Measurements from ENCODE around the gene EPHA6. TPM values are rescaled to one million over a fixed set of nuclear protein-coding genes. Genes with fewer than 3 reads are reported as not detected.

Gene EPHA6
- total RNA-seq, 1 donor from 2014 or later: not detected

DNA sequence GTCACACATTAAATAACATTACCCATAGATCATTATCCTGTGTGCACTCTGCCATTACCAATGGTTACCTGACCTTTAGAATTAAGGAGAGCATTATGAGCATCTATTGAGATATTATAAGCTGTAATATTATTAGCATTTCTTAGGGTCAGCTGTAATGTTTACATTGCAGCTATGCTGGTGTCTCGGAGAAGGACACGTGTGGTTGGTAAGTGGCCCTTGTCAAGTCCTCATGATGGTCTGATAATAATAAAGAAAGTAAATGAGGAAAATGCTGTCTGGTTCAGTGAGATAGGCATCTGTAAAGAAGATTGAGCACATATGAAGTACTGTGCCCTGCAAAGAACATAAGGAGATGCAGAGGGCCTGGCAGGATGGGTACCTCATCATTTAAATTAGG lies 878.4 kb downstream of the EPHA6 start:
- no peaks in the 10 kb centered on the region for H3K9me3 ChIP-seq
- TF ChIP-seq, protein P1, sequence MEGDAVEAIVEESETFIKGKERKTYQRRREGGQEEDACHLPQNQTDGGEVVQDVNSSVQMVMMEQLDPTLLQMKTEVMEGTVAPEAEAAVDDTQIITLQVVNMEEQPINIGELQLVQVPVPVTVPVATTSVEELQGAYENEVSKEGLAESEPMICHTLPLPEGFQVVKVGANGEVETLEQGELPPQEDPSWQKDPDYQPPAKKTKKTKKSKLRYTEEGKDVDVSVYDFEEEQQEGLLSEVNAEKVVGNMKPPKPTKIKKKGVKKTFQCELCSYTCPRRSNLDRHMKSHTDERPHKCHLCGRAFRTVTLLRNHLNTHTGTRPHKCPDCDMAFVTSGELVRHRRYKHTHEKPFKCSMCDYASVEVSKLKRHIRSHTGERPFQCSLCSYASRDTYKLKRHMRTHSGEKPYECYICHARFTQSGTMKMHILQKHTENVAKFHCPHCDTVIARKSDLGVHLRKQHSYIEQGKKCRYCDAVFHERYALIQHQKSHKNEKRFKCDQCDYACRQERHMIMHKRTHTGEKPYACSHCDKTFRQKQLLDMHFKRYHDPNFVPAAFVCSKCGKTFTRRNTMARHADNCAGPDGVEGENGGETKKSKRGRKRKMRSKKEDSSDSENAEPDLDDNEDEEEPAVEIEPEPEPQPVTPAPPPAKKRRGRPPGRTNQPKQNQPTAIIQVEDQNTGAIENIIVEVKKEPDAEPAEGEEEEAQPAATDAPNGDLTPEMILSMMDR (IDR thresholded peaks at IDR 0.05): no peak

DNA sequence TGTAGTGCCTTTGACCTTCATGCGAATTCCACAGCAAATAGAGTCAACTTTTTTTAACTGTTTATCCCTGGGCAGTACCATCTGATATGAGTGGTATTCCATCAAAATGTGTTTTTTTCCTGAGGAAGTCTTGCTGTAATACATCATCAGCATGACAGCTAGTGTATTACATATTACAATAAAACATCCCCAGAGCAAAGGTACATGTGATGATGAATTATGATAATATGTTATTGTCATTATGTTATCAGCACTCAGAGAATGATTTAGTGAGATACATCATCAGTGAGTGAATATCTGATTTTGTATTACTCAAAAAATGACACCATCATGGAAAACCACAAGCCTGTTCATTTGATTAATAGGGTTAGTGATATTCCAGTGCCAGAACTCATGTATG lies 880.5 kb downstream of the EPHA6 start:
- Histone ChIP-seq H3K9me3 (no peaks in the 10 kb centered on the region), H3K4me1 (no peaks in the 10 kb centered on the region), H3K4me3 (no peak overlapping the region), H3K27me3 (no peaks in the 10 kb centered on the region), H3K36me3 (no peaks in the 10 kb centered on the region), H3K27ac (no peak overlapping the region)
- DNase-seq (ENCODE audit: low spot score in 2 of 2): no peak
- intact Hi-C loops (cut with DNase I): no loop called here
- TF ChIP-seq, protein P1 (IDR thresholded peaks at IDR 0.05): no peak

More for the DNA sequence above, 878.4 kb downstream of the EPHA6 start:
- Histone ChIP-seq H3K27ac (no peak overlapping the region), H3K27me3 (no peaks in the 10 kb centered on the region), H3K36me3 (no peaks in the 10 kb centered on the region), H3K4me1 (no peaks in the 10 kb centered on the region), H3K4me3 (no peak overlapping the region)
- intact Hi-C loops (cut with DNase I): no loop called here
- no peak for DNase-seq (ENCODE audit: low spot score in 2 of 2)

DNA sequence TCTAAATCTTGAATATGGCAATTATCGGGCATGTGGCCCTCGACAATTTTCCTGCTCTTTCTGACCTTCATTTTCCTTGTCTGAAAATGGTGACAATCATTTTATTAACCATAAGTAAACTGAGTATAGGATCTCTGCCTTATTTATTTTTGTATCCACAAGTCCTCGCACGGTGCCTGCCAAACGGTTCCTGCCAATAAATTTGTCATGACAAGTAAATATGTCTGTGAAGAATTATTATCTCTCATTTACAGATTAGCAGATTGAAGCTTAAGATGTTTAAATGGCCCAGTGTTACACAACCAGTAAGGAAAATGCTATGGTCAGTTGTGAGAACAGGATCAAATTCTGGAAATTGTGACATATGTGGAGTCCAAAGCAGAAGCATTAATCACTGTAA lies 884.3 kb downstream of the EPHA6 start:
- Histone ChIP-seq H3K4me3 (no peak overlapping the region), H3K9me3 (no peaks in the 10 kb centered on the region), H3K4me1 (no peaks in the 10 kb centered on the region), H3K27me3 (no peaks in the 10 kb centered on the region), H3K27ac (no peak overlapping the region), H3K36me3 (no peaks in the 10 kb centered on the region)
- TF ChIP-seq, protein P1 (IDR thresholded peaks at IDR 0.05): no peak
- DNase-seq (ENCODE audit: low spot score in 2 of 2): no peak
- intact Hi-C loops (cut with DNase I): no loop called here

DNA sequence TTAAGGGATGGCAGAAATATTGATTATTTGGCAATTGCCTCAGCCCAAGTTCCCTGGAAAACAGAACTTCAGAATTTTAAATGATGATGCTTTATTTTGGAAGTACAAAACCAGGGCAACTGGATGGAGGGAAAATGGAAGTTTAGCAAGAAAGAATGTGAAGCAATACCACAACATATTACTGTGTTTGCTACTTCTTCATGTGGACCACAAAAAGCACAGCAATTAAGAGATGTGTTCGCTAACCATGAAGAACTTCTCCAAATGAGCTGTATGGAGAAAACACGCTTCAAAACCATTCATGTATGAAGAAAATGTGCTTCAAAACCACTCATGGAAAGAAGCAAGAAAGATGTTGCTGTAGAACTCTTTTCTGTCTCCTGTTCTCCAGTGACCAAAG lies 885.5 kb downstream of the EPHA6 start:
- intact Hi-C loops (cut with DNase I): no loop called here
- Histone ChIP-seq H3K27me3 (no peaks in the 10 kb centered on the region), H3K27ac (no peak overlapping the region), H3K36me3 (no peaks in the 10 kb centered on the region), H3K4me3 (no peak overlapping the region), H3K9me3 (no peaks in the 10 kb centered on the region), H3K4me1 (no peaks in the 10 kb centered on the region)
- TF ChIP-seq, protein P1 (IDR thresholded peaks at IDR 0.05): no peak
- no peak for DNase-seq (ENCODE audit: low spot score in 2 of 2)

- Histone ChIP-seq H3K36me3 (no peaks in the 10 kb centered on the region), H3K4me1 (no peaks in the 10 kb centered on the region), H3K4me3 (no peak overlapping the region), H3K27me3 (no peaks in the 10 kb centered on the region), H3K27ac (no peak overlapping the region), H3K9me3 (no peaks in the 10 kb centered on the region)
- no peak for DNase-seq (ENCODE audit: low spot score in 2 of 2)
- TF ChIP-seq, protein P1 (IDR thresholded peaks at IDR 0.05): no peak
- intact Hi-C loops (cut with DNase I): no loop called here
These were observed 891.4 kb downstream of the EPHA6 start for GRCh38 chr3:97705764-97706163.

- DNase-seq (ENCODE audit: low spot score in 2 of 2): no peak
- Histone ChIP-seq H3K27me3 (no peaks in the 10 kb centered on the region), H3K4me1 (no peaks in the 10 kb centered on the region), H3K27ac (no peak overlapping the region), H3K9me3 (no peaks in the 10 kb centered on the region), H3K4me3 (no peak overlapping the region), H3K36me3 (no peaks in the 10 kb centered on the region)
- TF ChIP-seq, protein P1 (IDR thresholded peaks at IDR 0.05): no peak
- intact Hi-C loops (cut with DNase I): no loop called here
These were observed 891.8 kb downstream of the EPHA6 start for GRCh38 chr3:97706226-97706625.
